ENCODE data around the gene STX8. TPM values are rescaled to one million over a fixed set of nuclear protein-coding genes. Genes with fewer than 3 reads are reported as not detected.

STX8 gene
- polyA plus RNA-seq, 1 of the 3 experiments (the other 2 are of a cell fraction), result 51.3 TPM

DNA sequence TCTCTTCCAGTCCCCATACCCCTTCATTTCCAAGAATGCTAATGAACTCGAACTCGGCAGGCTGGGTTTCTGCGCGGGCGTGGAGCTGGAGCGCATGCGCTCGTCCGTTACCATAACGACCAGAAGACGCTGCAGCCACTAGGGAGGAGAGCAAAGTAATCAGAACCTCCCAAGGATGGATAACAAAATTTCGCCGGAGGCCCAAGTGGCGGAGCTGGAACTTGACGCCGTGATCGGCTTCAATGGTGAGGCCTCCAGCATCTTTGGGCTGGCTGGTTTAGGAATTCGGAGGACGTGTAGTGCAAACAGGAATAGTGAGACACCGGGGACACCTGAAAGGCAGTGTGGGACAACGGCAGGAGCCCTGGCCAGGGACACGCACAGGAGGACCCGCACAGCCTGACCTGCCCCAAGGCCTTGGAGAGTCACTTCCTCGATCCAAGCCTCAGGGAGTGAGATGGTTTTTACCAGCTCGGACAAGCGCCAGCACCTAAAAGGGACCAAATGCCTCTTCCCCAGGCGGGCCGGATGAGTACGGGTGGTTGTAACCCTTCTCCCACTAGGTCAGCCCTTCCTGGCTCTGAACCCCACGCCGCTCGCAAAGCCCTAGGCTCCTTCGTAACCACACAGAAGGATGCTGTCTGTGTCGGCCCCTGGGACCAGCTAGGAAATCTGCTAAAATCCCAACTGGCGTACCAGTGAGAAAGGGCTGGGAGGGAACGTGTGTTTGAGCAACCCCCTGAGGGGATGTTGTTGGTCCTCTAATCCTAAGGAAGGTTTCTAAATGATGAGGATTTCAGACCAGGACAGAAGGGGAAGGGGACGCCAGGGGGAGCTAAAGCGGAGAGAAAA, 1.1 kb upstream of the STX8 start, which contains the start of gene CFAP52:
Gene CFAP52, plus strand, starts transcription at position 122 of the 852 bp plus-strand sequence. Its CDS starts 54 bp downstream, at position 176.
- POLR2A ChIA-PET, result no interaction called here
- CTCF ChIA-PET, result interaction anchor here (0.6 to 2.7 kb wide), 21 partner anchors 11 to 407 kb away, joined by 3 to 28 read pairs (median 4); no protein-coding TSS in a partner anchor
- Histone ChIP-seq H3K79me2 (ENCODE audit: insufficient read depth) (peaks cover 13% of the 10 kb centered on the region), H3K36me3 (replicated peaks in 1 of 2; ENCODE audit: control insufficient read depth in 1 of 2, insufficient read depth in 2 of 2, low read length in 1 of 2) (no peaks in the 10 kb centered on the region), H3K4me3 (ENCODE audit: low read depth in 2 of 2, low read length in 1 of 2) (peak within 1 kb of the TSS; percentile 89 to 94), H3K9ac (peak within 1 kb of the TSS; percentile 75), H3K9me3 (no peaks in the 10 kb centered on the region), H4K20me1 (ENCODE audit: insufficient read depth) (no peaks in the 10 kb centered on the region), H3K27ac (ENCODE audit: low read depth in 2 of 2, low read length in 1 of 2) (peak within 1 kb of the TSS; percentile 38 to 61; a peak in 3 of 4 replicates), H3K27me3 (ENCODE audit: insufficient read depth) (no peaks in the 10 kb centered on the region), H2AFZ (ENCODE audit: low read depth) (peak within 1 kb of the TSS; percentile 99), H3K4me2 (peak within 1 kb of the TSS; percentile 77), H3K9me2 (no peaks in the 10 kb centered on the region), H3K4me1 (ENCODE audit: control insufficient read depth in 1 of 2, insufficient read depth in 2 of 2, low read depth in 1 of 2, low read length in 1 of 2) (peaks cover 0 to 10% of the 10 kb centered on the region in 2 experiments; a peak in 2 of 4 replicates), H3F3A (replicated peaks; ENCODE audit: insufficient read depth) (peaks cover 15% of the 10 kb centered on the region)
- TF ChIP-seq SMC3 (IDR thresholded peaks at IDR 0.05; ENCODE audit: low read depth, low read length) (peak; percentile 47), FOXJ3 (CRISPR knock-in tag; IDR thresholded peaks at IDR 0.05) (no peak), MXI1 (IDR thresholded peaks at IDR 0.05; ENCODE audit: low read depth, low read length) (peak; percentile 82), EP300 (IDR thresholded peaks at IDR 0.05; ENCODE audit: borderline replicate concordance in 1 of 2, low read depth in 1 of 2, low read length in 1 of 2) (no peak), FOXM1 (IDR thresholded peaks at IDR 0.05; ENCODE audit: low read depth) (no peak), NRF1 (IDR thresholded peaks at IDR 0.05; ENCODE audit: low read depth, low read length) (peak; percentile 94), RAD21 (IDR thresholded peaks at IDR 0.05; ENCODE audit: low read length) (peak; percentile 64), RCOR1 (IDR thresholded peaks at IDR 0.05; ENCODE audit: low read length) (peak; percentile 62; the same call in 1 of the 2 replicates), CTCF (IDR thresholded peaks at IDR 0.05) (peak; percentile 83)
- 18% methylated on average over 31 of the region's 38 CpGs for WGBS (ENCODE audit: low lambda C conversion rate)
- DNase-seq, result peak; percentile 82

- CTCF ChIA-PET, result no interaction called here
- WGBS (ENCODE audit: low lambda C conversion rate), result over 99% methylated on average over 10 of the region's 10 CpGs
- TF ChIP-seq MXI1 (IDR thresholded peaks at IDR 0.05; ENCODE audit: low read depth, low read length), result no peak
- no peak for TF ChIP-seq CTCF (IDR thresholded peaks at IDR 0.05)
- no peak for TF ChIP-seq EZH2phosphoT487 (IDR thresholded peaks at IDR 0.05; ENCODE audit: borderline replicate concordance, low read depth)
- TF ChIP-seq POLR2AphosphoS5 (IDR thresholded peaks at IDR 0.05; ENCODE audit: low read depth, low read length), result no peak
- TF ChIP-seq IRF3 (IDR thresholded peaks at IDR 0.05; ENCODE audit: low read depth, low read length), result no peak
- no peak for TF ChIP-seq CHD2 (IDR thresholded peaks at IDR 0.05; ENCODE audit: low read length, partially characterized antibody)
- TF ChIP-seq MEF2A (IDR thresholded peaks at IDR 0.05; ENCODE audit: borderline replicate concordance, low read depth), result no peak
- TF ChIP-seq PBX3 (IDR thresholded peaks at IDR 0.05), result no peak
- TF ChIP-seq, protein P1, sequence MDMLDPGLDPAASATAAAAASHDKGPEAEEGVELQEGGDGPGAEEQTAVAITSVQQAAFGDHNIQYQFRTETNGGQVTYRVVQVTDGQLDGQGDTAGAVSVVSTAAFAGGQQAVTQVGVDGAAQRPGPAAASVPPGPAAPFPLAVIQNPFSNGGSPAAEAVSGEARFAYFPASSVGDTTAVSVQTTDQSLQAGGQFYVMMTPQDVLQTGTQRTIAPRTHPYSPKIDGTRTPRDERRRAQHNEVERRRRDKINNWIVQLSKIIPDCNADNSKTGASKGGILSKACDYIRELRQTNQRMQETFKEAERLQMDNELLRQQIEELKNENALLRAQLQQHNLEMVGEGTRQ (IDR thresholded peaks at IDR 0.05; ENCODE audit: borderline replicate concordance, low read depth, low read length), result no peak
- no peak for TF ChIP-seq NFIC (IDR thresholded peaks at IDR 0.05; ENCODE audit: borderline replicate concordance)
- no peak for TF ChIP-seq ELF1 (IDR thresholded peaks at IDR 0.05)
- no peak for TF ChIP-seq RAD21 (IDR thresholded peaks at IDR 0.05; ENCODE audit: low read length)
Measured at GRCh38 chr17:9571201-9571600, 4.4 kb downstream of the STX8 start.

More at GRCh38 chr17:9571201-9571600, 4.4 kb downstream of the STX8 start:
- Histone ChIP-seq H3K9me2 (no peaks in the 10 kb centered on the region), H3K36me3 (replicated peaks in 1 of 2; ENCODE audit: control insufficient read depth in 1 of 2, insufficient read depth in 2 of 2, low read length in 1 of 2) (peaks cover 0 to 14% of the 10 kb centered on the region in 2 experiments), H3K27me3 (ENCODE audit: insufficient read depth) (no peaks in the 10 kb centered on the region), H3K79me2 (ENCODE audit: insufficient read depth) (peaks cover 13% of the 10 kb centered on the region), H3F3A (replicated peaks; ENCODE audit: insufficient read depth) (peaks cover 8% of the 10 kb centered on the region), H4K20me1 (ENCODE audit: insufficient read depth) (no peaks in the 10 kb centered on the region), H3K27ac (ENCODE audit: low read depth in 2 of 2, low read length in 1 of 2) (no peak overlapping the region), H3K9me3 (no peaks in the 10 kb centered on the region), H3K4me1 (ENCODE audit: control insufficient read depth in 1 of 2, insufficient read depth in 2 of 2, low read depth in 1 of 2, low read length in 1 of 2) (peaks cover 0 to 4% of the 10 kb centered on the region in 2 experiments; a peak in 2 of 4 replicates), H3K4me3 (ENCODE audit: low read depth in 2 of 2, low read length in 1 of 2) (no peak overlapping the region), H3K4me2 (no peak overlapping the region), H3K9ac (no peak overlapping the region), H2AFZ (ENCODE audit: low read depth) (no peak overlapping the region)
- POLR2A ChIA-PET, result no interaction called here
- DNase-seq, result no peak

All from SK-N-SH (cell line).